ENCODE measurements around the gene SENP8. TPM values are rescaled to one million over a fixed set of nuclear protein-coding genes. Genes with fewer than 3 reads are reported as not detected.

Gene SENP8
- polyA plus RNA-seq, 4 donors, result 0.81 to 3.9 (median 1.4) TPM

- FAIRE-seq (no peak), DNase-seq (no peak)
- Histone ChIP-seq H3K4me1 (ENCODE audit: control insufficient read depth in 3 of 3, insufficient read depth in 2 of 3, low read depth in 1 of 3, low read length in 2 of 3) (peaks cover 0 to 5% (median 0%) of the 10 kb centered on the region in 3 donors), H3K9me3 (ENCODE audit: control insufficient read depth in 2 of 2, insufficient read depth in 1 of 2, low read depth in 1 of 2, low read length in 1 of 2) (no peaks in the 10 kb centered on the region), H3K27ac (ENCODE audit: low read depth in 1 of 3, low read length in 2 of 3) (no peak overlapping the region), H3K4me3 (ENCODE audit: low read depth in 1 of 3, low read length in 3 of 3) (no peak overlapping the region), H3K36me3 (ENCODE audit: control insufficient read depth in 3 of 3, insufficient read depth in 2 of 3, low read depth in 1 of 3, low read length in 3 of 3) (no peaks in the 10 kb centered on the region), H3K27me3 (ENCODE audit: control insufficient read depth in 3 of 3, insufficient read depth in 3 of 3, low read length in 3 of 3) (peaks cover 0 to 8% (median 2%) of the 10 kb centered on the region in 3 donors)
- WGBS, 3 donors, result 86 to 92% (median 92%) methylated on average over 13 of the region's 13 CpGs
Measured at GRCh38 chr15:72178976-72179585, 60.9 kb downstream of the SENP8 start.

- no peak overlapping the region for H3K4me3 ChIP-seq (ENCODE audit: low read depth in 1 of 3, low read length in 3 of 3)
- no peaks in the 10 kb centered on the region for H3K9me3 ChIP-seq (ENCODE audit: control insufficient read depth in 2 of 2, insufficient read depth in 1 of 2, low read depth in 1 of 2, low read length in 1 of 2)
- H3K36me3 ChIP-seq (ENCODE audit: control insufficient read depth in 3 of 3, insufficient read depth in 2 of 3, low read depth in 1 of 3, low read length in 3 of 3), result no peaks in the 10 kb centered on the region
- H3K27me3 ChIP-seq (ENCODE audit: control insufficient read depth in 3 of 3, insufficient read depth in 3 of 3, low read length in 3 of 3), result peaks cover 0 to 15% (median 2%) of the 10 kb centered on the region in 3 donors
- 66 to 75% (median 74%) methylated on average over 14 to 16 of the region's 16 CpGs for WGBS, 3 donors
- H3K4me1 ChIP-seq (ENCODE audit: control insufficient read depth in 3 of 3, insufficient read depth in 2 of 3, low read depth in 1 of 3, low read length in 2 of 3), result peaks cover 0 to 6% (median 0%) of the 10 kb centered on the region in 3 donors
- DNase-seq, result peak in 1 of 2 donors; percentile 26
- H3K27ac ChIP-seq (ENCODE audit: low read depth in 1 of 3, low read length in 2 of 3), result peak overlapping the region in 1 of 3 donors; percentile 28
- no peak for FAIRE-seq
Measured at GRCh38 chr15:72179950-72180581, 61.9 kb downstream of the SENP8 start.

- Histone ChIP-seq H3K9me3 (ENCODE audit: control insufficient read depth in 2 of 2, insufficient read depth in 1 of 2, low read depth in 1 of 2, low read length in 1 of 2) (no peaks in the 10 kb centered on the region), H3K27me3 (ENCODE audit: control insufficient read depth in 3 of 3, insufficient read depth in 3 of 3, low read length in 3 of 3) (peaks cover 0 to 15% (median 2%) of the 10 kb centered on the region in 3 donors), H3K4me3 (ENCODE audit: low read depth in 1 of 3, low read length in 3 of 3) (no peak overlapping the region), H3K27ac (ENCODE audit: low read depth in 1 of 3, low read length in 2 of 3) (no peak overlapping the region), H3K36me3 (ENCODE audit: control insufficient read depth in 3 of 3, insufficient read depth in 2 of 3, low read depth in 1 of 3, low read length in 3 of 3) (no peaks in the 10 kb centered on the region), H3K4me1 (ENCODE audit: control insufficient read depth in 3 of 3, insufficient read depth in 2 of 3, low read depth in 1 of 3, low read length in 2 of 3) (peaks cover 0 to 6% (median 0%) of the 10 kb centered on the region in 3 donors)
- no peak for FAIRE-seq
- DNase-seq, result no peak
- WGBS, 3 donors, result 87 to 98% (median 90%) methylated on average over 5 of the region's 5 CpGs
Measured at GRCh38 chr15:72180761-72181324, 62.6 kb downstream of the SENP8 start.

GRCh38 chr15:72182244-72182643 lies 64.0 kb downstream of the SENP8 start:
- no peak overlapping the region for H3K27ac ChIP-seq (ENCODE audit: low read depth in 1 of 3, low read length in 2 of 3)
- WGBS, 3 donors, result 92 to 97% (median 96%) methylated on average over 3 of the region's 3 CpGs
- no peak for FAIRE-seq
- no peaks in the 10 kb centered on the region for H3K36me3 ChIP-seq (ENCODE audit: control insufficient read depth in 3 of 3, insufficient read depth in 2 of 3, low read depth in 1 of 3, low read length in 3 of 3)
- peaks cover 0 to 6% (median 0%) of the 10 kb centered on the region in 3 donors for H3K4me1 ChIP-seq (ENCODE audit: control insufficient read depth in 3 of 3, insufficient read depth in 2 of 3, low read depth in 1 of 3, low read length in 2 of 3)
- no peak overlapping the region for H3K4me3 ChIP-seq (ENCODE audit: low read depth in 1 of 3, low read length in 3 of 3)
- H3K27me3 ChIP-seq (ENCODE audit: control insufficient read depth in 3 of 3, insufficient read depth in 3 of 3, low read length in 3 of 3), result peaks cover 0 to 15% (median 2%) of the 10 kb centered on the region in 3 donors
- no peak for DNase-seq
- H3K9me3 ChIP-seq (ENCODE audit: control insufficient read depth in 2 of 2, insufficient read depth in 1 of 2, low read depth in 1 of 2, low read length in 1 of 2), result no peaks in the 10 kb centered on the region

GRCh38 chr15:72182673-72183072 lies 64.5 kb downstream of the SENP8 start:
- Histone ChIP-seq H3K27ac (ENCODE audit: low read depth in 1 of 3, low read length in 2 of 3) (no peak overlapping the region), H3K4me1 (ENCODE audit: control insufficient read depth in 3 of 3, insufficient read depth in 2 of 3, low read depth in 1 of 3, low read length in 2 of 3) (peaks cover 0 to 6% (median 0%) of the 10 kb centered on the region in 3 donors), H3K27me3 (ENCODE audit: control insufficient read depth in 3 of 3, insufficient read depth in 3 of 3, low read length in 3 of 3) (peaks cover 0 to 15% (median 2%) of the 10 kb centered on the region in 3 donors), H3K36me3 (ENCODE audit: control insufficient read depth in 3 of 3, insufficient read depth in 2 of 3, low read depth in 1 of 3, low read length in 3 of 3) (no peaks in the 10 kb centered on the region), H3K9me3 (ENCODE audit: control insufficient read depth in 2 of 2, insufficient read depth in 1 of 2, low read depth in 1 of 2, low read length in 1 of 2) (no peaks in the 10 kb centered on the region), H3K4me3 (ENCODE audit: low read depth in 1 of 3, low read length in 3 of 3) (no peak overlapping the region)
- DNase-seq, result peak in 1 of 2 donors; percentile 23
- FAIRE-seq, result no peak
- 73 to 84% (median 79%) methylated on average over 3 of the region's 3 CpGs for WGBS, 3 donors

GRCh38 chr15:72183781-72184164 lies 65.6 kb downstream of the SENP8 start:
- 30 to 39% (median 31%) methylated on average over 12 of the region's 12 CpGs for WGBS, 3 donors
- H3K4me3 ChIP-seq (ENCODE audit: low read depth in 1 of 3, low read length in 3 of 3), result peak overlapping the region in 1 of 3 donors; percentile 18
- FAIRE-seq, result no peak

GRCh38 chr15:72184165-72184811 lies 66.1 kb downstream of the SENP8 start:
- FAIRE-seq (no peak), DNase-seq (peak; percentile 60 to 68)
- Histone ChIP-seq H3K27me3 (ENCODE audit: control insufficient read depth in 3 of 3, insufficient read depth in 3 of 3, low read length in 3 of 3) (peaks cover 0 to 15% (median 2%) of the 10 kb centered on the region in 3 donors), H3K4me3 (ENCODE audit: low read depth in 1 of 3, low read length in 3 of 3) (peak overlapping the region in 2 of 3 donors; percentile 18 to 47), H3K9me3 (ENCODE audit: control insufficient read depth in 2 of 2, insufficient read depth in 1 of 2, low read depth in 1 of 2, low read length in 1 of 2) (no peaks in the 10 kb centered on the region), H3K27ac (ENCODE audit: low read depth in 1 of 3, low read length in 2 of 3) (no peak overlapping the region), H3K36me3 (ENCODE audit: control insufficient read depth in 3 of 3, insufficient read depth in 2 of 3, low read depth in 1 of 3, low read length in 3 of 3) (no peaks in the 10 kb centered on the region), H3K4me1 (ENCODE audit: control insufficient read depth in 3 of 3, insufficient read depth in 2 of 3, low read depth in 1 of 3, low read length in 2 of 3) (peaks cover 0 to 6% (median 0%) of the 10 kb centered on the region in 3 donors)
- 6 to 8% (median 7%) methylated on average over 29 to 34 of the region's 34 CpGs for WGBS, 3 donors

More at GRCh38 chr15:72183781-72184164, 65.6 kb downstream of the SENP8 start:
- H3K4me1 ChIP-seq (ENCODE audit: control insufficient read depth in 3 of 3, insufficient read depth in 2 of 3, low read depth in 1 of 3, low read length in 2 of 3), result peaks cover 0 to 6% (median 0%) of the 10 kb centered on the region in 3 donors
- peaks cover 0 to 15% (median 2%) of the 10 kb centered on the region in 3 donors for H3K27me3 ChIP-seq (ENCODE audit: control insufficient read depth in 3 of 3, insufficient read depth in 3 of 3, low read length in 3 of 3)
- H3K9me3 ChIP-seq (ENCODE audit: control insufficient read depth in 2 of 2, insufficient read depth in 1 of 2, low read depth in 1 of 2, low read length in 1 of 2), result no peaks in the 10 kb centered on the region
- no peaks in the 10 kb centered on the region for H3K36me3 ChIP-seq (ENCODE audit: control insufficient read depth in 3 of 3, insufficient read depth in 2 of 3, low read depth in 1 of 3, low read length in 3 of 3)
- no peak overlapping the region for H3K27ac ChIP-seq (ENCODE audit: low read depth in 1 of 3, low read length in 2 of 3)
- no peak for DNase-seq

GRCh38 chr15:72189250-72189902 lies 71.2 kb downstream of the SENP8 start:
- Histone ChIP-seq H3K27me3 (ENCODE audit: control insufficient read depth in 3 of 3, insufficient read depth in 3 of 3, low read length in 3 of 3) (peaks cover 0 to 4% (median 2%) of the 10 kb centered on the region in 3 donors), H3K4me3 (ENCODE audit: low read depth in 1 of 3, low read length in 3 of 3) (no peak overlapping the region), H3K4me1 (ENCODE audit: control insufficient read depth in 3 of 3, insufficient read depth in 2 of 3, low read depth in 1 of 3, low read length in 2 of 3) (peaks cover 0 to 4% (median 0%) of the 10 kb centered on the region in 3 donors), H3K9me3 (ENCODE audit: control insufficient read depth in 2 of 2, insufficient read depth in 1 of 2, low read depth in 1 of 2, low read length in 1 of 2) (no peaks in the 10 kb centered on the region), H3K36me3 (ENCODE audit: control insufficient read depth in 3 of 3, insufficient read depth in 2 of 3, low read depth in 1 of 3, low read length in 3 of 3) (no peaks in the 10 kb centered on the region), H3K27ac (ENCODE audit: low read depth in 1 of 3, low read length in 2 of 3) (no peak overlapping the region)
- DNase-seq (no peak), FAIRE-seq (no peak)
- WGBS, 3 donors, result 86 to 100% (median 89%) methylated on average over 2 of the region's 2 CpGs

All from small intestine (tissue), 7 donors.